Stimulated activated CD4-positive, alpha-beta T cell treated with anti-CD3 and anti-CD28 coated beads, Interleukin-2, amount 100 ng/mL, for 48 hours (primary cell): ENCODE measurements around the gene SOBP.

Source experiments
- DNase-seq, 2 donors: peaks; one replicate each; pipeline ENCODE4 v3.0.0-alpha.2; 2020

SOBP gene

DNA sequence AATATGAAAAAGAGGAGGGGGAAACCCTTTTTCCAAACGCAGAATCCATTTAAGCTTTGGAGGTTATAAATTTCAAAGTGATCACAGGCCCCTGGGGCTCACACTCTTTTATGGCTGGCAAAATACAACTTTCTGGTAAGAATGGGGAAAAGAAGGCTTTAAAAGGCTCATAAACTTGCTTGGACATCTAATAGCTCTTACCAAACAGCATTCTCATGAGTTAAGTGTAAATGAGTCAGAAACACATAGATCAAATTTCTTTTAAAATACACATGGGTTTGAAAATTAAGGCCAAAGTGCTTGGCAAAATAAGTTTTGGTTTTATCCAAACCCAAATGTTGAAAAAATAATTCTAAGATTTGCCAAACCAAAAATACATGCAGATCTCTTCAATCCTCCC lies 154.6 kb downstream of the SOBP start:
- DNase-seq: no peak

DNA sequence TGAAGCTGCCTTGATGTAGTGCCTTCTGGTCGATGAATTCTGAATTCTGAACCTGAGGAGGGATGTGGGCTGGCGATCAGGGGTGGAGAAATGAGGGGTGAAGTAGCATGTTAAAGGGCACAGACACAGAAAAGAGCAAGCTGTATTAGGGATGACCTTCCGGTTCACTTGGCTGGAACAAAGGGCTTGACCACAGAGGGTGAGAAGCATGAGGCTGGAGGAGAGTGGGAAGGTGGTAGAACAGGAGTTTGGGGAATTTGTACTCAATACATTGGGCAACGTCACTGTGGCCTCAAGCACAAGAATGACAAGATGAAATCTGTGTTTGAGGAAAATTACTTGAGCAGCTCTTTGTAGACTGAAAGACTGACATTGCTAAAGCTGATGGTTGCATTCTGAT lies 155.8 kb downstream of the SOBP start:
- no peak for DNase-seq

DNA sequence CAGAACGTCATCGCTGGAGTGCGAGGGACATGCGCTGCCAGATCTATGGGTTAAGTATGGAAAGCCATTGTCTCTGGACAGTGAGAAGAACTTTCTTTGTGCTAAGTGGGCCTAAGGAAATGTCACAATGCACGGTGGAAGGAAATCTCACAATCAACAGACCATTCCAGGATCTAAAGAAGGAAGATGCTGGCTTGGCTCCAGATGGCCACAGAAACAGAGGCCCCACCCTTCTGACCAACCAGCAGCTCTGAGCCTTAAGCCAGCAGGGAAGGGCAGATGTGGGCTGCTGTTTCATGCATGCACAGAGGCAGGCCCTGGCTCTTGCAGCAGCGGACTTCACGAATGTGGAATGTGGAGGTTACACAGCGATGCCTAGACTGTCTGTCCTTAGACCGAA lies 156.3 kb downstream of the SOBP start:
- DNase-seq: no peak

DNA sequence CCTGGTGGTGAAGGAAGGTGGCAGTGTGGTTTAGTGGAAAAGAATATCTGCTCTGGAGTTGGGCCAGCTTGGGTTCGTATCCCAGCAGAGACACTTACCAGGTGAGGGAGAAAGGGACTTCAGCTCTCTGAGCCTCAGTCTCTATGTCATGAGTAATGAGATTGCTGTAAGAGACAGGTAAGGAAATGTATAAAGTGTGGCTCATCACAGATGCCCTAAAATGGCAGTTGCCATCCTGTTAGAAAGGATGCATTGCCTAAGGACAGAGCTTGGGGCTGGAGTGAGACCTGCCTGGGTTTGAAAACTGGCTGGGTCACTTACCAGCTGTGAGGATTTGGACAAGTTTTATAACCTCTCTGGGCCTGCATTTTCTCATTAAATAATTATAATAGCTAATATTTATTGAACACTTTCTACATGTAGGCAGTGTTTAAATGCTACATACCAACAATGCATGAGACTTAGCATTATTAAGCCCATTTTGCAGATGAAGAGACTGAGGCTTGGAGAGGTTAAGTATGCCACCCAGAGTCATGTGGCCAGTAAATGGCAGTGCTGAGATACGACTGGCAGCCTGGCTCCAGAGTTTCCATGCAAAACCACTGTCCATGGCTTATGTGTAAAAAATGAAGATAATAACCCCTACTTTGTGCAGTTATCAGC lies 157.0 kb downstream of the SOBP start:
- DNase-seq: no peak

DNA sequence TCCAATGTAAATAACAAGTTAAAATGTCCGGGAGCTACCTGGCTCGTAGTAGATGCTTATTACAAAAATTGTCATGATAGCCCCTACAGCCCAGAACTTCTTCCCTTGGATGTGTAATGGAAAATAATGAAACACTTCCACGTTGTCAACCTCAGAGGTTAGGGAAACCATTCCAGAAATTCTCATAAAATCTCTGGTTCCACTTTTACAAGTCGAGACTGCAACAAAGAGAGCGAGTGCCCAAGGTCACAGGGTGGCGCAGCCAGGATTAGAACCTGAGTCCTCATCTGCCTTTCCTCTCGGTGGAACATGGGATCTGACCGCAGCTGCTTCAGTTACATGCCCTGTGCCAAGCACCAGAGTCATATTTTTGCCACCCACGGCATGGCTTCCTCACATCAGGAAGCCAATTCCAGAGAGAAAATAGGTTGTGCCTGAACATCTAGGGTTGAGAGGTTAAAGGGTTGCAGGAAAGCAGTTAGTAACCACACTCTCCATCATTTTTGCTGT lies 157.6 kb downstream of the SOBP start:
- no peak for DNase-seq

DNA sequence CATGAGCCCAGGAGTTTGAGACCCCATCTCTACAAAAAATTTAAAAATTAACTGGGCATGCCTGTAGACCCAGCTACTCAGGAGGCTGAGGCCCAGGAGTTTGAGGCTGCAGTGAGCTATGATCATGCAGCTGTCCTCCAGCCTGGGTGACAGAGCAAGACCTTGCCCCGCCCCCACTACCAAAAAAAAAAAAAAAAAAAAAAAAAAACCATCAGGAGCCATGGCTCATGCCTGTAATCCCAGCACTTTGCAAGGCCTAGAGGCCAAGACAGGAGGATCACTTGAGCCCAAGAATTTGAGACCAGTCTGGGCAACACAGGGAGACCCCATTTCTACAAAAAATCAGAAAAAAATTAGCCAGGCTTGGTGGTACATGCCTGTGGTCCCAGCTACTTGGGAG lies 159.1 kb downstream of the SOBP start:
- DNase-seq: no peak

DNA sequence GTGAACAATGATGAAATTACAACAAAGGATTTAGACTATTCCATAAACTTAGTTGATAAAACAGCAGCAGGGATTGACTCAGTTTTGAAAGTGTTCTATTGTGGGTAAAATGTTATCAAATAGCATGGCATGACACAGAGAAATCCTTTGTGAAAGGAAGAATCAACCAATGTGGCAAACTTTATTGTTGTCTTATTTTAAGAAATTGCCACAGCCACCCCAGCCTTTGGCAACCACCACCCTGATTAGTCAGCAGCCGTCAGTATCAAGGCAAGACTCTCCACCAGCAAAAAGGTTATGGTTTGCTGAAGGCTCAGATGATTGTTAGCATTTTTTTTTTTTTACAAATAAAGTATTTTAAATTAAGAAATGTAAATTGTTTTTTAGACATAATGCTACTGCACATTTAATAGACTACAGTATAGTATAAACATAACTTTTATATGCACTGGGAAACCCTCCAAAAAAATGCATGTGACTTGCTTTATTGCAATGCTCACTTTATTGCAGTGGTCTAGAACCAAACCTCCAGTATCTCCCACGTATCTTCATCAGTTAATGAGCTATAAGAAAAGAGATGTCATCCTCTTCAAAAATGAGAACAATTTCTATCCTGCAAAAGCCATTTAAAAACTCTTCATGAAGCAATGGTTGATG lies 162.7 kb downstream of the SOBP start:
- DNase-seq: no peak

DNA sequence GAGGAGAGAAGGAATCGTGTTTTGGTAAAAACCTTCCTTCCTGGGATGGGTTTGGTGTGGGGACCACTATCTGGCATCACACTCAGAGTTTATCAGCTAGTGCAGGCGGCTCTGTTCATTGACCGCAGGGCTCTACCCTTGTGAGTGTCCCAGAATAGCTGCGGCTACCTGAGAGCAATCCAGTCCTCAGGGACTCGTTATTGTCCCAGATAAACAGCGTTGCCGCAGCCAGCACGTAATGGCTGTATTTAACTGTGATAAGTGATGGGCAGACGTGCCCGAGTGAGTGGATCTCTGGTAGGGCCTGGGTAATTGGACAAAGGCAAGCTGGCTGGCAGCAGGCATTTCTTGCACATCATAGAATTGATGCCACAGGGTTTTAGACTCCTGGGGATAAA lies 163.3 kb downstream of the SOBP start:
- no peak for DNase-seq

DNA sequence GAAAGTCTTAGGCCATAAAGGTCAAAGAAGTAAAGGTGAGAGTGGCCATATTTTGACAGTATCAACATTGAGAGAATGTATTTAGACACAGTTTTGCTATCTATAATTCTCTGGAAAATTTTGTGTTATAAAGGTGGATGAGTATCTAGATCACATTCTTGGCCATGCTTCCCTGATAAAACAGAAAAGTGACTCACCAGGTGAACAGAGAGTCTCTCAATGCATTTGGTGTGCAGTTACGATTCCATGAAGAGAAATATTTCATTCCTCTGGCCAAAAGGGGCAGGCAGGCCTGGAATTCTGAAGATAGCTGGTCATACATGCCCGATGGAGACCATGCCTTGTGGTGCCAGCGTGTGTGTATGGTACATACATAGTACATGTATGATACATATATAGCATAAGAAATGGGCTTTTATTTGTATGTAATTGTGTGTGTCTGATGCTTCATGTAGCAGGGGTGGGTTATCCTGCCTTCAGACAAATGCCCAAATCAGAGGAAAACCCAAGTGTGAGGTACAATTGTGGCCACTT lies 164.0 kb downstream of the SOBP start:
- no peak for DNase-seq

DNA sequence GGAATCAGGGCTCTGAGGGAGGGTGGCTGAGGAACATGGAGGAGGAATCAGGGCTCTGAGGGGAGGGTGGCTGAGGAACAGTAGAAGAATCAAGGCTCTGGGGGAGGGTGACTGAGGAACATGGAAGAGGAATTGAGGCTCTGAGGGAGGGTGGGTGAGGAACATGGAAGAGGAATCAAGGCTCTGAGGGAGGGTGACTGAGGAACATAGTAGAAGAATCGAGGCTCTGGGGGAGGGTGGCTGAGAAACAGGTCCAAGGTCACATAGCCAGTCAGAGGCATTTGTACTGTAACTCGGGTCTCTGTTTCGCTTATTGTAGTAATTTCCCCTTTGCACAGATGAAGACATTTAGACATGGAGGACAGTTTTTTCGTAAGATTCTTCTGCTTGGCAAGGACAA lies 164.8 kb downstream of the SOBP start:
- no peak for DNase-seq

DNA sequence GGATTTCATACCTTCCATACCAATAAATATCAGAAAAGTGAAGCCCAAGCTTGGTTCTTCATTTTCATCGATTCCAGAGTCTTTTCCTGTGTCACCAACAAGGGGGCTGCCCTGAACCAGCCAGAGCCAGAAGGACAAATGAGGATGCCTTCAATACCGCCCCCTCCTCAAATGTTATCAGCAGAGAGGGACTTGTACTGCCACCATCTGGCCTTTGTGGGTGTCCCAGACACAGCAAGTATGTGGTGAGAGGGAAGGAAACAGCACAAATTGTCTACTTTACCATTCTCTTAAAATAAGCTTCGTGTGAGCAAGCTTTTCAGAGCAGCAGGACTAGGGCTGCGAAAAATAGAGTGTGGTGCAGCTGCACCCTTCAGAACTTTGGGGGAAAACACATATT lies 165.3 kb downstream of the SOBP start:
- DNase-seq: no peak

DNA sequence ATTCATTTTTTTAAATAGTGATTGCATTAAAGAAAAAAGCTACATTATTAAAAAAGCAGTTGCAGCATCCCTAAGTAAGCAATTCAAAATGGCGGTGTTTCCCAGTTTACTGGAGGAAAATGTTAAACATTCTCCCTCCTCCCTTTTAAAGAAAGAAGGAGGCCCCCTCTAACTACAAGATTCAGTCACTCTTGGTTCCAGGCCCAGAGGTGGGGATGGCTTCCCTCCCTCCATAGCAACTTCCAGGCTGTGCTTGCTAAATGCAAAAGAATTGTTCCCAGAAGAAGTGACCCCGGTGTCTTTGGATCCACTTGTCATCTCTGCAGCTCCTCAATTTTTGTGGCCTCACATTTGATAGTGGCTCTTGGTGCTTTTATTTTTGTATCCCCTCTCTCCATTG lies 165.9 kb downstream of the SOBP start:
- no peak for DNase-seq

DNA sequence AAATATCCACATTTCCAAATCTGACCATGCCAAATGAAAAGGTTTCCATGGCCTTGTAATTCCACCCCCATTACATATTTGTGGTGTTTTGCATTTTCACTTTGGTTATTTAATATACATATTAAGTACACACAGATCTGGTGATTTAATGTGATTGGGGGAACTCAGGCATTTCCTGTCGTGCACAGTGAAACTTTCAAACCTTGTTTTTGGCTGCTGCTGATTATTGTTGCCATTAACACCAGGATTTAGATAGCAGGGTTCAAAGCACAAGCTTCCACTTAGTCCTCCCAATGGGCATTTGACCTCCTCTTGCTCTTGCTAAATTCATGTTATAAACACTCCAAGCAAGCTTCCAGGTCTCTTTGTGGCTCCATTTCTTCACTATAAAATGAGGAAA lies 166.5 kb downstream of the SOBP start:
- no peak for DNase-seq

DNA sequence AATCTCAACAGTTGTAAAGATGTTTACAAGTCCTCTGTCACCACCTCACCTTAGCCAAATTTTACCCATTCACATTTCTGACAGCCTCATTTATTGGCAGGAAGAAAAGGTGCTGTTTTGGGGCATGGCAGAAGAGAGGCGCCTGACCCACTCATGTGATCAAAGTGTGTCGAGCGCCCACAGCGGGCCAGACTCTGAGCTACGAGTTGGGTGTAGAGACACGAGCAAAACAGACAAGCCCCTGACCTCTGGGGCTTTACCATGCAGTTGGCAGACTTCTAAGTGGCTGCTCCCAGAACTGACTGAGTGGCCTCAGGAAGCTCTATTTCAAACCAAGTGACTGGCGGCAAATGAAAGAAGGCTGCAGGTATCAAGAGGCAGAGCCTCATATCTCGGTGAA lies 167.0 kb downstream of the SOBP start:
- no peak for DNase-seq

DNA sequence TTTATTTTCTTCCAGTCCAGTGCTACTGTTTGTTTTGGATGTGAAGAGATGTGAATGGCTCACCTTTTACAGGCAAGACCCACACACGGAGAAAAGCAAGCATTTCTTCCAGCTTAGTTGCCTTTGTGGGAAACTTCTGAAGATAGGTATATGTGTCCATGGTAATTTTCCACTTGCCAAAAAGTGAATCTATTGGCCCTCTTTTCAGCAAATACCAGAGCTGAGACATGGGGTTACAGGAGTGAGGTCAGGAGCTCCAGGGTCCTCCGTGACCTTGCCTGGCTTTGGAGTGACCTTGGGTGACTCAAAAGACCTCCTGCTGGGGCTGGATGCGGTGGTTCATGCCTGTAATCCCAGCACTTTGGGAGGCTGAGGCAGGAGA lies 167.4 kb downstream of the SOBP start:
- no peak for DNase-seq

DNA sequence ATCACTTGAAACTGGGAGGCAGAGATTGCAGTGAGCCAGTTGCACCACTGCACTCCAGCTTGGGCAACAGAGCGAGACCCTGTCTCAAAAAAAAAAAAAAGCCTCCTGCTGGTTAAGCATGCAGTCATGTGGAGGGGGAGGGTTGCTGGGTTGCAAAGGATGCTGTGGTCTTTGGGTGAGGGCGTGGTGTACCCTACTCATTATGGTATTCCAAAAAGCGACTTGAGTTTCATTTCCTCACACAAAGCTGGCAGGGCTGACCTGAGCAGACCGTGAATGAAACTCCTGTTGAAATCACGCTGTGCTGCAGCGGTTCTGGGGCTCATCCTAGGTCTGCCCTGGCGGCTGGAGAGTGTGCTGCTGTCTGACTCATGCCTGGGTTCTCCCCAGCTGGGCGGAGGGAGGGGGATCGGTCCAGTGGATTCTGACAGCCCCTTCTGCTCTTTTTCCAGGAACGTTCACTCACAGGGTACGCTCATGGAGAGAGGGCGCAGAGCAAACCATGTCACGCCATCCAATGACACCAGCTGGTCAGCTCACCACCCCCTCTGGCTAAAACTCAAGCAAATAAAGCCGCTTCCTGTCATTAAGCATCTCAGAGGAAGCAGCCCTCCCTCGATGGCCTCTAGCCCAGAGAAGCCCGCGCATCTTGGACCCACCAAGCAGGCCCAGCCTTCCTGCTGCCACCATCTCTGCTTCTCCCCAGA lies 168.0 kb downstream of the SOBP start:
- peak; percentile 30 to 36 for DNase-seq

DNA sequence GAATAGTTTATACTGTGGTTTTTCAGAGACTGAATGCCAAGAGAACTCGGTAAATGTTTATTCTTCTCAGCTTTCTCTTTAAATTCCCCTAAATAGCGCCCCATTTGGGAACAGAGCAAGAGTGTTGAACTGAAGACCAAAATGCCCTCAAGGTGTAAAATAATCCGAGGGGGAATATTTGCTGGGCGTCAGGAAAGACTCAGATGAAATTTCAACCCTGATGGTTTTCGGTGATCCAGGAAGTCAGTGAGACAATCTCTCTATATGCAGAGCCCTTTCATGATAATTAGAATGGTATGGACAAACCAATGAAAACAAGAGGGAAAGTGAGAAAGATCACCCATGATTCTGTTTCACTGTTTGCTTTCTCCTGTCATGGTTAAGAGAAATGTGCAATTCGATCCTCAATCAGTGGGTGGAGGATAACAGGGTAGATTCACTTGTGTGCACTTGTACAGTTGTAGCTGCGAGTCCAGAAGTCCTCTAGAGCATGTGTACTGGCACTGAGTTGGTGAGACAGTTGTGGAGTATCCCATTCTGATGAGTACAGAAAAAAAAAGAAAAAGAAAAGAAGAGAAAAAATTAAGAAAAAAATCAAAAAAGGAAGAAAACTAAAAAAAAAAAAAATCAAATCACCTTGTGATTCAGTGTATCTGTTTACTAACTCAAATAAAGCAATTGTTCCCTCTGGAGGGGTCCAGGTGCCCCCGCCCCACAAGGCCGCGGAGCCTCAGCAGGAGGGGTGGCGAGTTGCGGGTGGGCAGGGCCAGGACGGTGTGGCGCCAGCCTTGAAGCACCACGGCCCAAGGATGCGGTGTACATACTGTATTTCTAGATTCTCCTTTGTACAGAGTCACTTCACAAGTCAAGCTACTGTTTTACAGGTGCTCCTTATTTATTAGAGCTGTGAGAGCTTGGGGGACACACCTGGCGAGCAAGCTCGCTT lies 169.3 kb downstream of the SOBP start:
- DNase-seq: no peak

DNA sequence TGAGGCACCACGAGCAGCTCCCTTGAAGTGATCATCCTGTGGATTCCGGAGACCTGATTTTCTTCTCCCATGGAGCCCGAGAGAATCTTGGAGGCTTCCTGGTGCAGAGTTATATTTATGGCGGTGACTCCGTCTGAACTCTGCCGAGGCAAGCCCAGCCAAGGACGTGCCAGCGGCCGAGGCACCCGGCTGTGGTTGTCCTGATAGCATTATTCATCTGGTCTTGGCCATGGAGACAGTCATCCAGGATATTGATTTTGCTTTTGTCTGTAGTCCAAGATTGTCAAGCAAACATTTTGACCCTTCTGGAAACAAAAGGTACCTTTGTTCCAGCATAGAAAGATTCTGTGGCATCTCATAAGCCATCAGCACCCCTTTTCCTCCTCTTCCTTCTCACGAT lies 170.9 kb downstream of the SOBP start:
- no peak for DNase-seq

DNA sequence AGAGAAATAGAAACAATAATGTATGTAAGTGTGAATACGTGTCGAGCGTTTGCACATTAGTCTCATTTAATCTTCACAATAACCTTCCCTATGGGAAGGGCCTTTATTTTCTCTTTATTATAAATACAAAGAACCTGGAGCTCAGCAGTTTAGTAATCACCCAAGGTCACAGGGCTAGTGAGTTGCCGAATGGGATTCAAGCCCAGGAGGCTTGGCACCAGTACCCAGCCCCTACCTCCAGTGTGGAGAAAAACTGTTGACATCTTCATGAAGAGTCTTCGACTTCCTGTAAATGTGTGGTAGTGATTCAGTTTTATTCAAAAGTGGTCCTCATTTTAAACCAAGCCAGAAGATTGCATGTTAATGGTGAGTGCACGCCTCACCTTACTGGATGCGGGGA lies 171.4 kb downstream of the SOBP start:
- no peak for DNase-seq

DNA sequence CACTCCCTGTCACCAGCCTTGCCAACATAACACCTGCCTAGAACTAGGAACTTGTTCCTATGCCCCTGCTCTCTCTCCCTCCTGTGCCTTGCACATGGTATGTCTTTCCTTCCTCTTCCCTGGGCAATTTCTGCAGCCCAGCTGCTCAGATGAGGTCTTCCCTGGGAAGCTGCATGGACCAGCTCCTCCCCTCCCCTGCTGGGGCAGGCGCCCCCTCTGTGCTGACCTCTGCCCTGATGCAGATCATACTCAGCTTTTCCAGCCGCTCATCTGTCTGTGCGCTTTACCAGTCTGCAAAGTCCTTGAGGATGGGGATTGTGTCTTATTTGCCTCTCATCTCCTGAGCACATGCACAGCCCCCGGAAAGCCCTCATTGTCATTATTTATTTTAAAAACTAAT lies 172.4 kb downstream of the SOBP start:
- no peak for DNase-seq

DNA sequence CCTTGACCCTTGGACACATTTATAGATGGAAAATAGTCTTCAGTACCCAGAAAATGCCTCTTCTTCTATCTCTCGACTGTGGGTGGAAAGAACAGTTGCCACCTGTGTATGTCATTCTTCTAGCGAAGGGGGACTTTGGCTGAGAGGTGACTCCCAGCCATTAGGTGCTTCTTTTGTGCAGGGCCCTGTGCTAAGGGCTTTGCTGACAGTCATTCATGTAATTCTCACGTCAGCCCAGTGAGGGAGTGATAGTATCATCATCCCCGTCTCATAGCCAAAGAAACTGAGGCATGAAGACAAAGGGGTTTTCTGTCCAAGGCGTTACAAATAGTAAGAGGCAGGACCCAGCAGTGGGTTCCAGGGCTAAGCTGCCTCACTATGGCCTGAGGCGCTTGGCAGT lies 173.4 kb downstream of the SOBP start:
- DNase-seq: no peak

DNA sequence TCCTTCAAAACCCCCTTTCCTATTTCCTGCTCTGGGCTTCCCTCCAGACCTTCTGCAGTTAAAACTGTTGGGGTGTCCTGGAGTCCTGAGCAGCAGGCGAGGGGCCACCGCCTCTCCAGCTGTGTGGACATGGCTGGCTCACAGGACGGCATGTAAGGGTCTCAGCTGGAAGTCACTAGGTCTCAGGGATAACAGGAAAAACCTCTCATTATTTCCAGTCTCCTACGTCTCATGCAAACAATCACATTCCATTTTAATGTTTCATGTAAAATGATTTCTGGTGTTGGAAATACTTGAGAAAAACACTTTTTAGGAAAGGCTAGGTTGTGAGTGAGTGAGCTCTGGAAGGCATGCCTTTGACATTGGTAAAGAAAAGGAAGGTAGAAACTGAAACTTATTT lies 175.5 kb downstream of the SOBP start:
- no peak for DNase-seq
